Adrenal gland (tissue), 12 donors: ENCODE data around the gene ENTREP1. TPM values are rescaled to one million over a fixed set of nuclear protein-coding genes. Genes with fewer than 3 reads are reported as not detected.

Source experiments
- DNase-seq, 7 donors: peaks; one replicate each; pipeline ENCODE4 v3.0.0-alpha.2; 2019 to 2020
- H3K27ac ChIP-seq, 5 donors: fragments of 200-600 bp; sonication (generic) in 4 of 5; 1 replicate in 3 of 5; 2 replicates in 2 of 5; pipeline versions ENCODE4 v1.5.1 to v1.8.0; 2016 to 2020; ENCODE audit warnings: mild to moderate bottlenecking in 1 of 5
- H3K27me3 ChIP-seq: fragments of 200-600 bp; 2 replicates; pipeline ENCODE4 v1.8.0; 2021
- H3K36me3 ChIP-seq, 2 donors: fragments of 200-600 bp; replicated peaks in 1 of 2; 1 replicate in 1 of 2; 2 replicates in 1 of 2; pipeline versions ENCODE4 v1.5.1 to v1.8.0; 2018 to 2022
- H3K4me1 ChIP-seq, 2 donors: fragments of 200-600 bp; replicated peaks in 1 of 2; 1 replicate in 1 of 2; 2 replicates in 1 of 2; pipeline versions ENCODE4 v1.5.1 to v1.8.0; 2018 to 2021
- H3K4me3 ChIP-seq, 4 donors: fragments of 200-600 bp; sonication (generic) in 3 of 4; one replicate each; pipeline ENCODE4 v1.5.1; 2016 to 2018
- H3K9me3 ChIP-seq, 3 donors: fragments of 200-600 bp; sonication (generic) in 1 of 3; replicated peaks in 1 of 3; 1 replicate in 2 of 3; 2 replicates in 1 of 3; pipeline versions ENCODE4 v1.5.1 to v1.8.0; 2016 to 2021
- CTCF ChIP-seq, 6 experiments: fragments of 450-650 bp in 4 of 6; fragments of 200-600 bp in 2 of 6; sonication (generic) in 1 of 6; IDR thresholded peaks; 1 replicate in 5 of 6; 2 replicates in 1 of 6; pipeline versions ENCODE4 v1.5.1 to v1.8.0; 2016 to 2021; ENCODE audit warnings: antibody characterized with exemption in 6 of 6, mild to moderate bottlenecking in 2 of 6, moderate library complexity in 1 of 6
- POLR2A ChIP-seq, 2 donors: fragments of 450-650 bp; IDR thresholded peaks; one replicate each; pipeline ENCODE4 v1.6.1; 2017; ENCODE audit warnings: antibody characterized with exemption in 2 of 2, mild to moderate bottlenecking in 2 of 2, moderate library complexity in 1 of 2
- WGBS, 4 donors: extraction: QIAGEN DNeasy Blood & Tissue Kit in 2 of 4; methylation state at CpG; one replicate each; pipeline versions ENCODE4 v1.1.5 to v1.1.7; 2013 to 2017; 5-methylcytosine and 5-hydroxymethylcytosine counted together
- intact Hi-C, 2 donors: fragments of 100-400 bp; cut with DNase I; formaldehyde crosslinking; loops; one replicate each; pipeline versions ENCODE4 v1.14.1 to v1.15.0; 2022 to 2023
- polyA plus RNA-seq, 3 donors: library from polyadenylated mRNA; stranded (reverse); fragments of 200-250 nt in 2 of 3; fragments of 350-450 nt in 1 of 3; fragmentation: Illumina TruSeq in 1 of 3; extraction: RNeasy Lipid Tissue Mini Kit (QIAGEN cat#74804) in 1 of 3; gene quantifications; one replicate each; pipeline ENCODE4 v1.2.3, GENCODE V29; 2013 to 2014
- total RNA-seq, 9 donors: library from RNA; depleted of rRNA in 4 of 9; stranded (reverse); fragments of >200 nt in 4 of 9; fragments of 120-200 nt in 1 of 9; fragmentation: NEBNext Ultra II Directional in 1 of 9; extraction: Animal tissue kit (Norgen Biotek cat#: 25700) in 1 of 9; gene quantifications; one replicate each; pipeline versions ENCODE4 v1.1.0 to v1.2.4, GENCODE V29; 2013 to 2023
- donor health status: healthy with polysubstance abuse.
- donor health status: Bipolar disorder and iron deficiency.
- donor health status: DM: yes; HTN: yes; CAD: no.
- donor health status: DM: no; HTN: no; CAD: no.
- donor health status: DM: no; HTN: no; CAD: no.
- donor health status: DM: yes; HTN: yes; CAD: no.

Gene ENTREP1
- total and polyA plus RNA-seq, 12 donors: 2.5 to 13.7 (median 6.9) TPM

GRCh38 chr9:69428017-69428785 is 103.2 kb downstream of the ENTREP1 start:
- Histone ChIP-seq H3K27ac (no peak overlapping the region), H3K4me3 (no peak overlapping the region), H3K9me3 (no peaks in the 10 kb centered on the region), H3K4me1 (no peaks in the 10 kb centered on the region), H3K27me3 (no peaks in the 10 kb centered on the region), H3K36me3 (no peaks in the 10 kb centered on the region)
- intact Hi-C loops: loop anchor here (5.0 to 10.0 kb wide), 2 partner anchors 119 to 487 kb away; no protein-coding TSS in a partner anchor
- WGBS, 4 donors: 83 to 92% (median 90%) methylated on average over 14 to 15 of the region's 15 CpGs
- TF ChIP-seq CTCF (IDR thresholded peaks at IDR 0.05): no peak
- no peak for TF ChIP-seq POLR2A (IDR thresholded peaks at IDR 0.05)
- DNase-seq: no peak

- H3K27ac ChIP-seq: no peak overlapping the region
These were observed 104.3 kb downstream of the ENTREP1 start for GRCh38 chr9:69429281-69429680.

GRCh38 chr9:69430206-69430605 is 105.2 kb downstream of the ENTREP1 start:
- Histone ChIP-seq H3K9me3 (no peaks in the 10 kb centered on the region), H3K27me3 (no peaks in the 10 kb centered on the region), H3K36me3 (no peaks in the 10 kb centered on the region), H3K4me3 (no peak overlapping the region), H3K4me1 (no peaks in the 10 kb centered on the region), H3K27ac (no peak overlapping the region)
- DNase-seq: no peak
- no peak for TF ChIP-seq CTCF (IDR thresholded peaks at IDR 0.05)
- no peak for TF ChIP-seq POLR2A (IDR thresholded peaks at IDR 0.05)
- 78 to 90% (median 85%) methylated on average over 4 of the region's 4 CpGs for WGBS, 4 donors
- intact Hi-C loops: no loop called here

More at GRCh38 chr9:69429281-69429680, 104.3 kb downstream of the ENTREP1 start:
- H3K9me3 ChIP-seq: no peaks in the 10 kb centered on the region
- H3K27me3 ChIP-seq: no peaks in the 10 kb centered on the region
- no peak for DNase-seq
- no peaks in the 10 kb centered on the region for H3K4me1 ChIP-seq
- no peaks in the 10 kb centered on the region for H3K36me3 ChIP-seq
- TF ChIP-seq POLR2A (IDR thresholded peaks at IDR 0.05) (no peak), CTCF (IDR thresholded peaks at IDR 0.05) (no peak)
- WGBS, 4 donors: 70 to 86% (median 77%) methylated on average over 6 of the region's 6 CpGs
- no peak overlapping the region for H3K4me3 ChIP-seq
- intact Hi-C loops: loop anchor here (5.0 to 10.0 kb wide), 2 partner anchors 118 to 486 kb away; no protein-coding TSS in a partner anchor

GRCh38 chr9:69431203-69431602 is 106.2 kb downstream of the ENTREP1 start:
- intact Hi-C loops: no loop called here
- 87 to 91% (median 90%) methylated on average over 8 to 13 of the region's 13 CpGs for WGBS, 4 donors
- no peak for TF ChIP-seq POLR2A (IDR thresholded peaks at IDR 0.05)
- TF ChIP-seq CTCF (IDR thresholded peaks at IDR 0.05): no peak
- Histone ChIP-seq H3K27me3 (no peaks in the 10 kb centered on the region), H3K36me3 (no peaks in the 10 kb centered on the region), H3K27ac (no peak overlapping the region), H3K4me1 (no peaks in the 10 kb centered on the region), H3K9me3 (no peaks in the 10 kb centered on the region), H3K4me3 (no peak overlapping the region)
- no peak for DNase-seq
